ENCODE data around the gene PLCB2.

DNA sequence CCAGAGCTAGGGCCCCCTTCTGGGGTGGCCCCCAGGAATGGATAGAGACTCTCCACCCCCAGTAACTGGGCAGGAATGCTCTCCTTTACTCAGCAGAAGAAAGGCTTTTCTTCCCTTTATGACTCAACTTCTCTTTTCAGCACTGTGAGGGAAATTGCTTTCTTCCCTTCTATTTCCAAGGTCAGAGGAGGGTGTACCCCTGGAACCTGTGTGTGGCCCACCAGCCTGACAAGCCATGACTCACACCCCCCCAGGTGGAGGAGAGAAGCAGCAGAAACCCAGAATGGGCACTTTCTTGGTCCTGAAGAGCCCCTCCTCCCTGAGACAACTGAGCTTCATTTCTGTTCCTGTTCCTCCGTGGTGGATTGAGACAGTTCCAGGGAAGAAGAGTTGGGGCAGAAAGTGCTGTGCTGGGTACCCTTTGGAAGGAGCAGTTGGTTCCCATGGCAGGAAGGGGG is 22.2 kb downstream of the PLCB2 start:
- TF ChIP-seq, protein P1, sequence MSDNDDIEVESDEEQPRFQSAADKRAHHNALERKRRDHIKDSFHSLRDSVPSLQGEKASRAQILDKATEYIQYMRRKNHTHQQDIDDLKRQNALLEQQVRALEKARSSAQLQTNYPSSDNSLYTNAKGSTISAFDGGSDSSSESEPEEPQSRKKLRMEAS (IDR thresholded peaks at IDR 0.05; ENCODE audit: insufficient read depth, insufficient read length) = no peak
- TF ChIP-seq, protein P2, sequence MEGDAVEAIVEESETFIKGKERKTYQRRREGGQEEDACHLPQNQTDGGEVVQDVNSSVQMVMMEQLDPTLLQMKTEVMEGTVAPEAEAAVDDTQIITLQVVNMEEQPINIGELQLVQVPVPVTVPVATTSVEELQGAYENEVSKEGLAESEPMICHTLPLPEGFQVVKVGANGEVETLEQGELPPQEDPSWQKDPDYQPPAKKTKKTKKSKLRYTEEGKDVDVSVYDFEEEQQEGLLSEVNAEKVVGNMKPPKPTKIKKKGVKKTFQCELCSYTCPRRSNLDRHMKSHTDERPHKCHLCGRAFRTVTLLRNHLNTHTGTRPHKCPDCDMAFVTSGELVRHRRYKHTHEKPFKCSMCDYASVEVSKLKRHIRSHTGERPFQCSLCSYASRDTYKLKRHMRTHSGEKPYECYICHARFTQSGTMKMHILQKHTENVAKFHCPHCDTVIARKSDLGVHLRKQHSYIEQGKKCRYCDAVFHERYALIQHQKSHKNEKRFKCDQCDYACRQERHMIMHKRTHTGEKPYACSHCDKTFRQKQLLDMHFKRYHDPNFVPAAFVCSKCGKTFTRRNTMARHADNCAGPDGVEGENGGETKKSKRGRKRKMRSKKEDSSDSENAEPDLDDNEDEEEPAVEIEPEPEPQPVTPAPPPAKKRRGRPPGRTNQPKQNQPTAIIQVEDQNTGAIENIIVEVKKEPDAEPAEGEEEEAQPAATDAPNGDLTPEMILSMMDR (IDR thresholded peaks at IDR 0.05; ENCODE audit: extremely low read depth in 1 of 2, insufficient read depth in 1 of 2, low read depth in 1 of 2, low read length in 2 of 2) = no peak
- TF ChIP-seq POLR2A (IDR thresholded peaks at IDR 0.05; ENCODE audit: low read depth, low read length) (no peak), POLR2AphosphoS5 (IDR thresholded peaks at IDR 0.05; ENCODE audit: insufficient read depth, low read depth, low read length) (no peak), EZH2 (IDR thresholded peaks at IDR 0.05; ENCODE audit: borderline replicate concordance, low read depth, low read length, severe bottlenecking) (no peak)

Measured in endothelial cell of umbilical vein (primary cell).